ENCODE measurements around the gene PRIMPOL. TPM values are rescaled to one million over a fixed set of nuclear protein-coding genes. Genes with fewer than 3 reads are reported as not detected.

The PRIMPOL gene
- total RNA-seq, 1 donor from 2014 or later: 12.3 TPM

- Mint-ChIP-seq H3K27me3 (ENCODE audit: unreplicated experiment) (peaks cover 1% of the 10 kb centered on the region), H3K27ac (ENCODE audit: unreplicated experiment) (no peak overlapping the region)
- no peak for DNase-seq (ENCODE audit: low spot score)
Measured at GRCh38 chr4:184722798-184723197, 73.3 kb downstream of the PRIMPOL start.

GRCh38 chr4:184727430-184727829 lies 77.9 kb downstream of the PRIMPOL start:
- Mint-ChIP-seq H3K4me3 (ENCODE audit: unreplicated experiment) (no peak overlapping the region), H3K9me3 (ENCODE audit: unreplicated experiment) (no peaks in the 10 kb centered on the region), H3K27me3 (ENCODE audit: unreplicated experiment) (no peaks in the 10 kb centered on the region), H3K4me1 (ENCODE audit: unreplicated experiment) (peaks cover 2% of the 10 kb centered on the region), H3K27ac (ENCODE audit: unreplicated experiment) (no peak overlapping the region), H3K36me3 (ENCODE audit: low read depth, unreplicated experiment) (no peaks in the 10 kb centered on the region)
- no peak for DNase-seq (ENCODE audit: low spot score)
- TF ChIP-seq CTCF (IDR thresholded peaks at IDR 0.05; ENCODE audit: unreplicated experiment): no peak

More at GRCh38 chr4:184722798-184723197, 73.3 kb downstream of the PRIMPOL start:
- no peak for TF ChIP-seq CTCF (IDR thresholded peaks at IDR 0.05; ENCODE audit: unreplicated experiment)
- H3K36me3 Mint-ChIP-seq (ENCODE audit: low read depth, unreplicated experiment): peaks cover 13% of the 10 kb centered on the region
- H3K9me3 Mint-ChIP-seq (ENCODE audit: unreplicated experiment): no peaks in the 10 kb centered on the region
- no peak overlapping the region for H3K4me3 Mint-ChIP-seq (ENCODE audit: unreplicated experiment)
- peaks cover 7% of the 10 kb centered on the region for H3K4me1 Mint-ChIP-seq (ENCODE audit: unreplicated experiment)

GRCh38 chr4:184728858-184729257 lies 79.3 kb downstream of the PRIMPOL start:
- Mint-ChIP-seq H3K27me3 (ENCODE audit: unreplicated experiment) (no peaks in the 10 kb centered on the region), H3K27ac (ENCODE audit: unreplicated experiment) (no peak overlapping the region), H3K36me3 (ENCODE audit: low read depth, unreplicated experiment) (no peaks in the 10 kb centered on the region), H3K4me3 (ENCODE audit: unreplicated experiment) (no peak overlapping the region), H3K4me1 (ENCODE audit: unreplicated experiment) (peaks cover 5% of the 10 kb centered on the region), H3K9me3 (ENCODE audit: unreplicated experiment) (no peaks in the 10 kb centered on the region)
- DNase-seq (ENCODE audit: low spot score): no peak
- no peak for TF ChIP-seq CTCF (IDR thresholded peaks at IDR 0.05; ENCODE audit: unreplicated experiment)

GRCh38 chr4:184729946-184730345 lies 80.4 kb downstream of the PRIMPOL start:
- no peak for TF ChIP-seq CTCF (IDR thresholded peaks at IDR 0.05; ENCODE audit: unreplicated experiment)
- no peak for DNase-seq (ENCODE audit: low spot score)
- Mint-ChIP-seq H3K4me3 (ENCODE audit: unreplicated experiment) (no peak overlapping the region), H3K9me3 (ENCODE audit: unreplicated experiment) (no peaks in the 10 kb centered on the region), H3K36me3 (ENCODE audit: low read depth, unreplicated experiment) (no peaks in the 10 kb centered on the region), H3K27ac (ENCODE audit: unreplicated experiment) (no peak overlapping the region), H3K4me1 (ENCODE audit: unreplicated experiment) (peaks cover 5% of the 10 kb centered on the region), H3K27me3 (ENCODE audit: unreplicated experiment) (no peaks in the 10 kb centered on the region)

GRCh38 chr4:184731056-184731455 lies 81.5 kb downstream of the PRIMPOL start:
- Mint-ChIP-seq H3K27me3 (ENCODE audit: unreplicated experiment) (no peaks in the 10 kb centered on the region), H3K4me1 (ENCODE audit: unreplicated experiment) (peaks cover 5% of the 10 kb centered on the region), H3K9me3 (ENCODE audit: unreplicated experiment) (no peaks in the 10 kb centered on the region), H3K27ac (ENCODE audit: unreplicated experiment) (no peak overlapping the region), H3K36me3 (ENCODE audit: low read depth, unreplicated experiment) (no peaks in the 10 kb centered on the region), H3K4me3 (ENCODE audit: unreplicated experiment) (no peak overlapping the region)
- TF ChIP-seq CTCF (IDR thresholded peaks at IDR 0.05; ENCODE audit: unreplicated experiment): no peak
- DNase-seq (ENCODE audit: low spot score): no peak

Measured in endothelial cell (in vitro differentiated cells).